ENCODE measurements around the gene SLC25A21.

The SLC25A21 gene

DNA sequence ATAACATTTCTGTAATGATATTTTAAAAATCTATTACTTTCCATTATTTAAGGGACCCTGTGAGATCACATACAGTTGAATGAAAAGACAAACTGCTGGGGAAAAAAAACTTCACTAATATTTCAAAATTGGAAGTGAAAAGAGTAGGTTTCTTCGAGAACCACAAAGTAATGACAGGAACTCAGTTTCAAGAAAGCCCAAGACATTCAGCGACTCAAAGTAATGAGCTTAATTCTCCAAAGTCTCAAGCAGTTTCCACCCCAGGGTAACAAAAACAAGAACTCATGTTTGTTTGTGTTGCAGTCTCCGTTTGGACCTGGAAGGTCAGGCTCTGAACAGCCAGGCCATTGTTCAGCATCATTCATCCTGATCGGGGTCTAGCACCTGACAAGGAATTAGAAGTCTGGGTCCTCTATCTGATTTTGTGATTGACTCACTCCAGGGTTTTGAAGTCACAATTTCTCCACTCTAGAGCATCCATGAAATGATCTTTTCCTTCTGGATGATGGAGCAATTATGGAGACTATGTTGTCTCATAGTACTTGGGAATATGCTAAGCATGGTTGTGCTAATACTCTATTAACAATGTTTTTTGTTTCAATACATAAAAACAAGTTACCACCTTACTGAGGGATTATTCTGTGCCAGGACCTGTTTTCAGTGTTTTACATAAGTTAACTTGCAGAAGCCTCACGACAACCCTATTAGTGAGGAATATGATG is 126.9 kb downstream of the SLC25A21 start:
- no peak for DNase-seq (ENCODE audit: low read depth)

DNA sequence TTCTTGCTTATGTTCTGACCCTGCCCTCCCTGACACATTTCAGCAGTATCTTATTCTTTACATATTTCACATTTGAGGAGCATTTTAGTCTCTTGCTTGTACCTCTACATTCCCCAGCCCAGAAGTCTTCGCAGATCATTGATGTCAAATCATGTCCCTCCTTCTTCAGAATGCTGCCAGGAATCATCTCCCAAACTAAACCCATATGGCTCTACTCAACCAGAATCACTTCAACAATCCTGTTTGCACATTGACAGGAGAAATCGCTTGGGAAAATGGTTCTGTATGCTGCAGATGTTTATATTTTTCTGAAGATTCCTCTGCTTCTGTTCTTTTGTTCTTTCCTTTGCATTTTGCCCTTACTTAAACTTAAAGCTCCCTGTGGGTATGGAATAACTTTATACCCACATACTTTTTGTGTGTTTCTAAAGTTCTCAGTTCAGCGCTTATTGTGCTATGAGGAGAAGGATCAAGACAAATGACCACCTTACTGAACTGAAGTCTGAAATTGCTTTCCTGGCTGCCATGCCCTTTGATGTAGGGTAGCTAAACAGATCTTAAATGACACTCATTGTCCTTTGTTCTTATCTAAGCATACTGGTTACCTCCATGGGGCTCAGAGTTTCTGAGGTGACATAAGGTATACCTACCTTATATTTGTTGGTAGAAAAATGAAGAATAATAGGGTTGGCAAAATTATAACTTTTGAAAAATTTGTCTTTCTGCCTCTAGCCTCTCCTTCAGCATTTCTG is 134.6 kb downstream of the SLC25A21 start:
- DNase-seq (ENCODE audit: low read depth): no peak

DNA sequence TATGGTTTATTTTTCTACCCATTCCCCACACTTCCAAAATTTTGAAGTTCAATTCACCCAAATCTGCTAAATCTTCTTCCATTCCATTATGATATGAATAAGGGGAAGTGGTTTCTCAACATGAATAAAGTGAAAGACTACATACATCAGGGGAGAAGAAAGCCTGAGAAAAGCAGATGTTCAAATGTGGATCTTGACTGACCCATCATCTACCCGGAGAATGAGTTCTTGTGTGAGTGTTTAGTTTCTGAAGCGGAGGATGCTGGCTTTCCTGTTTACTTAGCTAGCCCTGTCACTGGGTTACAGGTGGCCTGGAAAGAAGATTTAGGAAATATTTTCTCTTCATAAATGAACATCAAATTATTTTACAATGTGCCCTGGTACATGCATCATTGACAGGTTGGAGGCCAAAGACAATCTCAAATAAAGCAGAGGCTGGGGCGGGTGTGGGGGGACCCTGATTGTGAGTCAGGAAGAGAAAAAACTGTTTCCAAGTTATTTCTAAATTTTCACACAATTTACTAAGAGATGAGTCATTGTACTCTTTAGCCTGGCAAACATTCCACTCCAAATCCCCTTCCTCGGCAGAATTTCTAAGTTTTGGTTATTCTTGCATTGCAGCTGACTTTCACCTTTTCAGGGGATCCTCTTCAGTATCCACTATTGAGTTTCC is 135.6 kb downstream of the SLC25A21 start:
- DNase-seq (ENCODE audit: low read depth): no peak

DNA sequence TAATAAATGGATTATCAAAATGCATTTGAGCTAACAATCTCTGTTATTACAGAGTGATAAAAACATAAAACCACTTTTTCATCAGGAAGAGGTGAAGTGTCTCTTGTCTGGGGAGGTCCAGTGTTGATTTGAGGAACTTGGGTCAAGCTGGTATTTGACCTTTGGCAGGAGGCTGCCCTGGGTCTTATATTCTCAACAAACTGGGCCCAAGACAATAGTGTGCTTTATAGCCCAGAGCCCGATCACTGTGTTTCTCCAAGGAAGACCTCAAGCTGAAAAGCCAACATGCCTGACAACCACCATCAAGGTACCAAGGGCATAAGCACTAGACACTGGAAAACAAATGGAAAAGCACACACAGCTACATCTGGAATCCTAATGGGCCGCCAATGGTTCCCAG is 137.0 kb downstream of the SLC25A21 start:
- no peak for DNase-seq (ENCODE audit: low read depth)

DNA sequence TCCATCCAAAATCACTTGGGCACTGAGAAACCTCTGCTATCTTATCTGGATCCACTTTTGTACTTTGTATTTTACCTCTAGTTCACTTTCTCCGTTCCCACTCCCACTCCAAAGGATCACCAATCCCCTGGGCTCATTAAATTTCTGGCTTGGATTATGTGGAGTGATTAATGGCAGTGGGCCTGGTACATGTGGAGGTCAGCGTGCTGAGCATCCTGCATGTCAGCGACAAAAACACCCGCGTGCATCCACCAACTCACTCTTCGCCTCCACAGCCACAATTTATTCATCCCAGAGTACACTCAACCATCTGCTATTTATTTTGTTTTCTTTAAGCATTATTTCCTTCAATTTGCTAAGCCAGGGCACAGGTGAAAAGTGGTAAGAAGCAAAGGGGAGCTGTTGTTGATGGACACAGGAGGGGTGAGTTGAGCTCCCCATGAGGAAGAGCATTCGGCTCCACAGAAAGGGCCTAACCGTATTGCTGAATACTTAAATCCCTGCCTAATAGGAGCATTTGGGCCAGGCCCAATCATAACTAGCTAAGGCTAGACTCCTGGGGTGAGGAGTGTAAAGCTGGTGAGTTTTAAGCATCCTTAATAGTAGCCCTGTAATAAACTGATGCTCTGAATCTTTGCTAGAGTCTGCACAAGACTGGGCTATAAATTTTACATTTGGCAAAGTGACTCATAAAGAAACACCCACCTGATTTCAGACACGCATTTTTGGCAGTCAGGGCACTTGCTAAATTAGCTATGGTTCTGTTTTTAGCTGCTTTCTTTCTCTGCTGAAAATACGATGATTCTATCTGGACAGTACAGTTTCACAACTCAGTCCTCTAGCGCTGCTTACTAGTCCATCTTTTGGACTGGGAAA is 137.8 kb downstream of the SLC25A21 start:
- DNase-seq (ENCODE audit: low read depth): no peak

DNA sequence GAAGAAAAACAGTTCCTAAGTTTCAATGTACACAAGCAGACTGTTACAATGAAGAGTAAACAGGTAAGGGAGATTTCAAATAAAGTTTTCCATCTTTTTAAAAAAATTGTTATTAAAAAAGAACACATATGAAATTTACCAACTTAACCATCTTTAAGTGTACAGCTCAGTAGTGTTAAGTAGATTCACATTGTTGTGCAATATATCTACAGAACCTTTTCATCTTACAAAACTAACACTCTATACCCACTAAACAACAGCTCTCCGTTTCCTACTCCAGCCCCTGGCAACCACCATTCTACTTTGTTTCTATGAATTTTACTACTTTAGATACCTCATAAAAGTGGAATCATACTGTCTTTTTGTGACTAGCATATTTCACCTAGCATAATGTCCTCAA is 139.5 kb downstream of the SLC25A21 start:
- DNase-seq (ENCODE audit: low read depth): no peak

DNA sequence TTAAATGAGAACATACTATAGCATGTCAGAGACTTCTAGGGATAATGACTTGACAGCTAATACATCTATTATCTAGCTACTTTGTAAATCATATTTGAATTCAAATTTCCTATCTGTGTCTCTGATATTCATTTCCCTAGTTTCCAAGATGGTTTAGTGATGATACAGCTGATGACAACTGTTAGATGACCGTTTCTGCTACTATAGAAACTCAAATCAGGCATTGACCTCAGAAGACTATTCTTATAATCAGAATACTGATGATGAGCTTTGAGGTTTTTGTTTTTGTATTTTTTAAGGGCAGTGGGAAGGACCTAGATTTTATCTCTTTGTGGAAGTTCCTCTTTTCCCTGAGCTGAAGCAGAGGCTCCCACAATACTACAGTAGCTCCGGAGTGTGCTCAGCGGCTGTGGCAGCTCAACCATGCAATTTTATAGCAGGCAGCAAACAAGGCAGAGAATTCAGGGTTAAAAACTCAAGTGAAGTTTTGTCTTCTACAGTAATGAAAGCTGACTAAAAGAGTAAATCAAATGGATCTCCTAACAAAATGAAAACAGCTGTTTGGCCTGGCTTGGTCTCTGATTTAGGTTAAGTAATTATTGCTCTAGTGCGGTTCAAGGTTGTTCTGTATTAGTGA is 145.1 kb downstream of the SLC25A21 start:
- no peak for DNase-seq (ENCODE audit: low read depth)

DNA sequence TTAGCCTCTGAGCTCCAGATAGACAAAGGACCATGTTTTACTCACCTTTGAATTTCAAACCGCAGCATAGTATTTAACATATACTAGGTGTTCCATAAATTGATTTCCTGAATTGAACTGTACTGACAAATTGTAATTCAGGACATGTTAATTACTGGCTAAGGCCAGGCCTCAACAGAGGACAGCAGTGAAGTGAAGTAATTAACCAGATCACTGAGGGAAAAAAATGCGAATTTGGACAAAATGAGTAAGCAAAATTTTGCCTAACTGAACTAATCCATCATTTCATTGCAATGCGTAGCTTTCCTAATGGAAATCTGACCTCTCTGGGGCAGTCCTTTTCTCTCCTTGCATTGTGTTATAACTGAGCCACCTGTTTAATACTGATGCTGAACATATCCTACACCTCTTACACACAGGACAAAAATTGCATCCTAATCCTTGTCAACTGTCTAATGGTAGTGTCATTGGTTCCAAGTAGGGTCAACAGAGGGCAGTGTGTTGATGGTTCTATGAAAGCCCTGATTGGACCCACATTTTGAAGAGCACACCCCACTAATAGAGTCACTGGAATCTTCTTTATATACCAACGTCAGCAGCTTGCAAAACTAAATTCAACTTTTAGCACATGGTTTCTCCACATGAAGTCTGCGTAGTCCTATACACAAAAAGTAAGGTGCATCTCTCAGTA is 148.4 kb downstream of the SLC25A21 start:
- no peak for DNase-seq (ENCODE audit: low read depth)

DNA sequence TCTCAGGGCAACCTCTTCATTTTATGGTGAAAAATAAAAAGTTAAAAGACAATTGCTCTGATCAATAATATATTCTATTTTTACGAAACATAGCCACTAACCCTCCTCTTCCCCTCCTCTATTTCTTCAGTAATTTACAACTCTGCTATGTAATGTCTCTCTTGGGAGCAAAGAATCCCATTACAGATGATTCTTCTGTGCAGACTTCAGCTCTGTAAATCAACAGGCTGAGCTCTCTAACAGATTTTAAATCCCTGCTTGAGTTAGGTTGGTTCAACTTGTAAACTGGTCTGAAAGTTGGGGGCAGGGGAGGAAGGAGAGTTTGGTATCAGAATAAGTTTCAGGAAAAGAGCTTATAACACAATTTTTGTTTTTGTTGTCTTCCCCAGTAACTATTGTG is 151.0 kb downstream of the SLC25A21 start:
- no peak for DNase-seq (ENCODE audit: low read depth)

DNA sequence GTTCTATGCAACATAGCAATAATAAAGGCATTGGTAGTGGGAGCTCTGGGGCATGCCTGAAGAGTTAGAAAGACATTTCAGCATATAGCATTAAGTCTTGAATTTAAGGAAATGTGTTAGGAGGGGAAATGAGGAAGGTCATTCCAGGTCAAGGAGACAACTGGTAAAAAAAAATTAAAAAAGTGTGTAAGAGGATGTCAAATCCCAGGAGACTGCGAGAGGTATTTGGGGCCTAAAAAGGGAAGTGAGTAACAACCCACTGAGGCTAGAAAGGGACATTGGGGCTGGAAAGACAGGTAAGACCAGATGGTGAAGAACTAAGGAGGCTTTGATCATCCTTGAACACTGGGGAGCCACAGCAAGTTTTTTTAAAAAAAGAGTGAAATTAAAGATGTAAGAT is 152.9 kb downstream of the SLC25A21 start:
- no peak for DNase-seq (ENCODE audit: low read depth)

DNA sequence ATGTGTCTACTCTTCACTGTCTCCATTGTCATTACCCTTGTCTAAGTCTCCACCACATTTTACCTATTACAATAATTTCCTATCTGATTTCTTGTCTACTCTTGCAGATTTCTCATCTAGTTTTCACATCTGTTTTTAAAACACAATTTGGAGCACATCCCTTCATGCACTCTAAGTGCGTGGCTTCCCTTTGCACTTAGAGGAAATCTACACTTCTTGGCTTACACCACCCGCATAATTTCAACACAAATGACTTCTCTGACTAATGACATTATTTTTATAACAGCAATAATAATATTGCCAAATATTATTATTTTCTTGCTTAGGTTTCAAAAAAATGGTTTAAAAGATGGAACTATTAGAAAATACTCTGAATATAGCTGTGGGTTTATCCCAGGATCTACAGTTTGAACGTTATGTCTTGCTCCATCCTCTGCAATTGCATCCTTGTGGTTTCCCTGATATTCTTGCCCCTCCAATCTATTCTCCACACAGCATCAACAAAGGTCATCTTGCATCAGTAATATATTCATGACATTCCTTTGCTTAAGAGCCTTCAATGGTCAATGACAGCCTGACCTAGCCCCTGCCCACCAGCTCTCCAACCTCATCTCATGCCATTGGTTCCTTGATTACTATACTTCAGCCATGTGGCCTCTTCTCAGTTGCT is 153.7 kb downstream of the SLC25A21 start:
- DNase-seq (ENCODE audit: low read depth): no peak

DNA sequence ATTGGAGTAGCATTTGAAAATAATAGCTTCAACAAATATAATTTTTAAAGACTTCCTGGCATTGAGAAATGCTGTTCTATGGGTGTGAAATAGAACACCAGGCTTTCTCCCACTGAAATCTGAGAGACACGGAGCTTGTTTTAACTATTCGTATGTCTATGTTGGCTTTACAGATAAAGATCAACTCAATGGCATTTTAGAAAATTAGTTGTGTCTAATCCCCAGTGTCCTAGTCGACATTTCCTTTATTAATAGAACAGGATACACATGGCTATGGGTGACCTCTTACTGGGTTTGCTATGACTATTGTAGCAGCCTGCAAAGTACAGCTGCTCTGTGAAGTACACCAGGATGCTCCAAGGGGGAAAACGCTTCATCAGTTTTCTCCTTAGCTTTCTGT is 159.3 kb downstream of the SLC25A21 start:
- no peak for DNase-seq (ENCODE audit: low read depth)

DNA sequence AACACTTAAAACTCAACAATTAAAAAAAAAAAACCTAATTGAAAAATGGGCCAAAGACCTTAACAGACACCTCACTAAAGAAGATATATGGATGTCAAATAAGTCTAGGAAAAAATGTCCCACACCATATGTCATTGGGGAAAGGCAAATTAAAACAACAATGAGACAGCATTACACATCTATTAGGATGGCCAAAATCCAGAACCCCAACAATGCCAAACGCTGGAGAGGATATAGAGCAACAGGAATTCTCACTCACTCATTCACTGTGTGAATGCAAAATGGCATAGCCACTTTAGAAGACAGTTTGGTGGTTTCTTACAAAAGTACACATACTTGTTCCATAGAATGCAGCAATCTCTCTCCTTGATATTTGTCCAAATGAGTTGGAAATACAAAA is 173.7 kb downstream of the SLC25A21 start:
- DNase-seq (ENCODE audit: low read depth): no peak

DNA sequence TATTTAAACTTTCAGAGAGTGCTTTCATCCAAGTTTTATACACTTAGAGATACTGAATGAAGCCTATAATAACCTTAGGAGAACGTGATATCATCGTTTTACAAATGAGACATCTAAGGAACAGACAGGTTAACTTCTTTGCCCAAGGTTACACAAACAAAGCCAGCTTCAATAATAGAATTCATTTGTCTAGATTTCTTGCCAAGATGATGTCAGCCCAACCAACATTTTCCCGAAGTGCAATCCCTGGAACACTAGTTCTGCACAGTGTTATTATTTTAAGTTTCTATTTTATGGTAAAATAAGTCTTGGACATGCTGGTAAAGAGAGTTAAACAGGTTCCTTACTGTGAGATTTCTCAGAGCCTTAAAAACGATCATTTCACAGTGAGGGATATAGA is 174.6 kb downstream of the SLC25A21 start:
- no peak for DNase-seq (ENCODE audit: low read depth)

DNA sequence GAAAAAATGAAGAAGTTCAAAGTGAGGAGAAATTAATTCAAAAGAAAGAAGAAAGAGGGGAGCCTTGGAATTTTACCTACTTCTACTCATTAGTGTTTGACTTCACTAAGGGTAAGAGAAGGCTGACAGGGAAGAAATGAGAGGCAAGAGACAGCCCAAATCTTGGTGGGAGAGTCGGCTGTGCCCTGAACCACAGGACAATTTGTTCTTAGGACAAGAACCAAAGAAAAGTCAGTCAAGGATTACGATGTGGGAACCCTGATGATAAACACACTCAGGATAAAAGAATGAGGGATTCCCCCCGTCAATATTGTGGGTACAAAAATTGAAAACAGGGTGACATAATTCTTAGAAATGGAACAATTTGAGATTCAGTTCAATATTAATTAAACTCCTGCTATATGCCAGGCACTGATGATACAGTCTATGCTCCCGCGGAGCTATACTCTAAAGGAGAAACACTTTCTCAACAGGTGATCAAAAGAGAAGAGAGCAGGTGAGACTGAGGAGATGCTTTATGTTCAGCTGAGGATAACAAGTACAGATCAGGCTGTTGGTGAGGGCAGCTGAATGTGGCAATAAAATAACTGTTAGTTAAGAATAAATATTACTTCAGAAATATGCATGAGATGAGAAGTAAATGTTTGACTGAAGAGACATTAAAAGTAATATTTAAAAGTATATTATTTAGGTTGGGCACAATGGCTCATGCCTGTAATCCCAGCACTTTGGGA is 175.4 kb downstream of the SLC25A21 start:
- no peak for DNase-seq (ENCODE audit: low read depth)

DNA sequence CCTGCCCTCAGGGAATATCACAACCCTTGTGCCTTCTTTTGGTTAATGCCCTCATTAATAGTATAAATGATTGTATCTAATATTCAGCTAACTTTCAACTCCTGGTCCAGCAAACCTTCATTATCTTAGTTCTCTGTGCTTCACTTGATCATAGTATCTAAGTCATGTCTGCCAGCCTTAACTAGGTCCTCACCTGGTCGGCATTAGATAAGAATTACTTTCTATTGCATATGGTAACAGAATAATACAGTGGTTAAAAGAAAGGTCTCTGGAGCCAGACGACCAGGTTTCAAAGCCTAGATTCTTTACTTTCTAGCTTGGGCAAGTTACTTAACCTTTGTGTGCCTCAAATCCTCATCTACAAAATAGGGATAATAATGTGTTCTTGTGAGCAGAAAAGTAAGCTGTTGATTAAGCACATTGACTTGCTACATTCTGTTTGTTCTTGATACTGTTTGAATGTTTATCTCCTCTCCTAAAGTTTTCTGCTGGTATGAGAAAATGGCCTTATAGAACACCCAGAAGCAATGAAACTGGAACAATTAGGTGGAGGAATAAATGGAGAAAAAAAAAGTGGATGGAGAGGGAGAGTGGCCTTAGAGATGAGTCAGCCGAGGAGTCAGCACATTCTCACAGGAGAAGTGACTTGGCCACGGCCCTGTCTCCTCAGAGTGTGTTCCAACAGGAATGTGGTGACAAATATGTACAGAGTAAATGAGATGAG is 176.1 kb downstream of the SLC25A21 start:
- no peak for DNase-seq (ENCODE audit: low read depth)

DNA sequence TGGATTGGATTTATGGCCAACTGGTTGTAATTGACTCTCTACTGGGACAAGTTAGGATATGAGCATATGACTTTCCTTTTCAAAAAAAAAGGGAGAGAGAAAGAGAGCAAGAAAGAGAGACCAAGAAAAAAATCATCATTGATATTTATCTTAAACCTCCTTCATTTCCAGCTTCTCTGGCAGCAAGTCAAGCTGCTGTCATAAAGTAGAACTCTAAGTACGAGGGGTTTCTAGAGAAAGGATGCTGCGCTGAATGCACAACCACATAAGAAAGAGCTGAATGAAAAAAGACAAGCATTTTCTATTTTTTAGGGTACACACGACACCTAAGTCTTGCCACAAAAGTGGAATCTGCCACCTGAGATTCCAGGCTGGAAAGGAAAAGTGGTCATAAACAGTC is 182.6 kb downstream of the SLC25A21 start:
- DNase-seq (ENCODE audit: low read depth): no peak

DNA sequence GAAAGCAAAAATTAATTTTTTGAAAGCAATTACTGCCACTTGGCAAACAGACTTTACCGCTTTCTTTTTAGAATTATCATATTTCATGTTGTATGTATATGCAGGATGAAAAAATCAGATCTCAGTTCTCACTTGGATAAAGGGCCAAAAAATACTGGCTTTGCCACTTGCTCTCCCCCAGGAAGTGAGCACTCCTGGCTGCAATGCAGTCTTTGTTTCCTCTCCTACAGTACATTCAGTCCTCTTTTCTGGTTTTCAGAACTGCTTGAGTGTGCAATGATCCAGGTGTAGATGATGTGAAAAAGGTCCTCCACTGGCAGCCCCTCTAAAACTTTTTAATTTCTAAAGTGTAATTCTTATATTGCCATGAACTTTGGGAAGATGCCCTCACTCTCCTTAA is 183.4 kb downstream of the SLC25A21 start:
- no peak for DNase-seq (ENCODE audit: low read depth)

DNA sequence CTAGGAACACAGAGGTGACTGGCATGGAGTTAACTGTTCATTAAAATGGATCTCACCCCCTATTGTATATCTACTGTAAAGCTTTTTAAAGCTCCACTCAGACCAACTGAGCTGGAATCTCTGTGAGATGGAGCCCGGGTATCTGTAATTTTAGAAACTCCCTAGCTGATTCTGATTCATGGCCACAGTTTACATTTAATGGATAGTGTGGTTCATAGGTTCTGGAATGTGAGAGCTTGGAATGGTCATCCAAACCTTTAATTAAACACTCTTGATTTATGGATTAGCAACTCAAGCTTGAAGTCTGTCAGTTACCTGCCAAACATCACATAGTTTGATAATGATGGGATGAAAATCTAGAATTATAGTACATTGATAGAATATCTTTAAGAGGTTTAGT is 183.8 kb downstream of the SLC25A21 start:
- DNase-seq (ENCODE audit: low read depth): no peak

Measured in activated T-helper 1 cell treated with Interleukin-2 at 50 U/mL for 16 hours (primary cell).